ENCODE data around the gene RNF103.

DNA sequence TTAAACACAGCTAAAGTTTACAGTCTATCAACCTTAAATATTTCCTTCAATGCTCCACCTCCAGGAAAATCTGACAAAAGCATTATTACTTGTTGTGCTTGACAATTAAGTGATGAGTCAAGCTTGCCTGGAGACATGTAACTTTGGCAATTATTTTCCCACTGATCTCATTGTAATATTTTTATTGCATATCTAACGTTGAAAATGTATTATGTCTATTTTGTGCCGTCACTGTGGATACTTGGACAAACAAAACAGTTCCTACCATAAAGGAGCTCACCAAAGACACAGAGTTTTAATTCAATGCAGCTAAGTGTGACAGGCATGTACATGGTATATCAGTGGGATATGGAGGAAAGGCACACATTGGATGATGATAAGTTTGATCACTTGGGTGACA lies 24.7 kb downstream of the RNF103 start:
- no peak for TF ChIP-seq POLR2A (IDR thresholded peaks at IDR 0.05)
- no peak for TF ChIP-seq CTCF (IDR thresholded peaks at IDR 0.05)

Measured in Peyer's patch (tissue), 4 donors.